LNCaP clone FGC (cell line): ENCODE data around the gene ATMIN.

Experiments
- DNase-seq: peaks from one replicate; pipeline ENCODE4 v3.0.0-alpha.2; 2011; ENCODE audit warnings: low read depth
- H3K4me3 ChIP-seq: 2 replicates; pipeline ENCODE4 v1.5.1; 2011; ENCODE audit warnings: mild to moderate bottlenecking, low read depth, low read length, control low read depth
- TF ChIP-seq, protein P1 (sequence below): IDR thresholded peaks from 2 replicates; pipeline ENCODE4 v1.5.1; 2012; ENCODE audit warnings: mild to moderate bottlenecking; ENCODE audit not compliant: control insufficient read depth, insufficient read depth; ENCODE audit errors: extremely low read depth

ATMIN gene

DNA sequence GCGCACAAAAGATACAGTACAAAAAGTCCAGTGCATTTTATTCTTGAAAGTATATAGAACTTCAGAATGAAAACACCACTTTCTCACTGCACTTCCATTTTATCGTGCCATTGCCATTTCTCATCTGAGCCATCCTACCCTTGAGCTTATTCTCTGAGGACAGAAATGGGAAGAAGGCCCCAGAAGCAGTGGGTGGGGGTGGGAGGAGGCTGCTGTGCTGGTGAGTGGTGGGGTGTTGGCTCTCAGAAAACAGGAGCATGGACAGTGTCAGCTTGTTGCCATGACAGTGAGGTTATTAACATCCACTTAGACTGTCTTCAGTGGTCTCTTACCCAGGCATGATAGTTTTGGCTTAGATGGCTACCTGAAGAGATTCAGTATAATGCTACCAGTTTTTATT, 4.5 kb downstream of the ATMIN start:
- no peak overlapping the region for H3K4me3 ChIP-seq
- DNase-seq, result no peak
- TF ChIP-seq, protein P1, sequence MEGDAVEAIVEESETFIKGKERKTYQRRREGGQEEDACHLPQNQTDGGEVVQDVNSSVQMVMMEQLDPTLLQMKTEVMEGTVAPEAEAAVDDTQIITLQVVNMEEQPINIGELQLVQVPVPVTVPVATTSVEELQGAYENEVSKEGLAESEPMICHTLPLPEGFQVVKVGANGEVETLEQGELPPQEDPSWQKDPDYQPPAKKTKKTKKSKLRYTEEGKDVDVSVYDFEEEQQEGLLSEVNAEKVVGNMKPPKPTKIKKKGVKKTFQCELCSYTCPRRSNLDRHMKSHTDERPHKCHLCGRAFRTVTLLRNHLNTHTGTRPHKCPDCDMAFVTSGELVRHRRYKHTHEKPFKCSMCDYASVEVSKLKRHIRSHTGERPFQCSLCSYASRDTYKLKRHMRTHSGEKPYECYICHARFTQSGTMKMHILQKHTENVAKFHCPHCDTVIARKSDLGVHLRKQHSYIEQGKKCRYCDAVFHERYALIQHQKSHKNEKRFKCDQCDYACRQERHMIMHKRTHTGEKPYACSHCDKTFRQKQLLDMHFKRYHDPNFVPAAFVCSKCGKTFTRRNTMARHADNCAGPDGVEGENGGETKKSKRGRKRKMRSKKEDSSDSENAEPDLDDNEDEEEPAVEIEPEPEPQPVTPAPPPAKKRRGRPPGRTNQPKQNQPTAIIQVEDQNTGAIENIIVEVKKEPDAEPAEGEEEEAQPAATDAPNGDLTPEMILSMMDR, result no peak

DNA sequence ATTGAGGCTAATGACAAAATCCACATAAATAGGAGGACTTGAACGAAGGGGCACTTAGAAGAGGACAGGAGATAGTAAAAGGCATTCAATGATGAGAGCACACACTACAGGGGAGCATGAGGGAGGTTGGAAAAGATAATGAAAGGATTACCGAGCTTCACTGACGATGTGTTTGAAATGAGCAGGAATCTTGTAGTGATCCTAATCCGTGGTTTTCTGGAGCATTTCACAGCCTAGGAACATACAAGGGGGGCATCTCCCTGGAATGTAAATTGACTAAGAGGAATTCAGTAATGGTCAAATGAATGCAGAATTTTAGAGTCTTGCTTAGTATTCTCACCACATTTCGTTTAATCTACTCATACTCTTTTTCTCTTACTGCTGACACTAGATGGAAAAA, 5.2 kb downstream of the ATMIN start:
- TF ChIP-seq, protein P1, result no peak
- no peak for DNase-seq
- no peak overlapping the region for H3K4me3 ChIP-seq

DNA sequence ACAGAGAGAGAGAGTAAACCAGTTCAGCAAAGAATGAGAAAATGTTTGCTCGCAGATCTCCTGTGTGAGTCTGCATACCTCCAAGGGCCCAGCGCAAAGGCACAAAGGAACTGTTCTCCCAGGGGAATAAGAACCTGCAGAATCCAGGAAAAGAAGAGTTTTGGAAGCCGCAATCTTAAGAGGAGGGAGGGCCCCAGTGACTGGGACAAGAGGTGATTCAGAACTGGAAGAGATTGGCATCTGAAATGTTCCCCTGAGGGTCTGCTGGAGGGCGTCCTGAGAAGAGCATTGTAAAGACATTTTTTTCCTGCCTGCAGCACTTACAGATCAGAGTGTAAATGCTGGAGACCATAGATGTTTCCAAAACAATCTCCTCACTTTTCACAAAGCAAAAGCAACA, 6.1 kb downstream of the ATMIN start:
- H3K4me3 ChIP-seq, result no peak overlapping the region
- DNase-seq, result no peak
- TF ChIP-seq, protein P1, result no peak

DNA sequence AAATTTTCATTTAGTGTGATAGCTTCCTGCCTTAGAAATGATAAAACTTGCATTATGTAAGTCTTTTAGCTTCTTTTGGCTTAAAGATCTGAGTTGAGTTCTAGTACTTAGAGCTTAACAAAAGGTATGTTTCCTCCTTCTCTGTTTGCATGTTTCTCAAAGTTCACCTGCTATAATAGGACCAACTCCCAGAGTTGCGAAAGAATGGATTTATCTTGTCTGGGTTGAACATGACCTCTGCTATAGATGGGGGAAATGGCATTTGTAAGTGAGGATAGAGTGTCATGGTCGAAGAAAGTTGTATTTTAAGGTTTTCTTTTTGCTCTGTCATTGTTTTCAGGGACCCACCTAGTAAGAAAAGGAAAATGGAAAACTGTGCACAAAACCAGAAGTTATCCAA, 7.2 kb downstream of the ATMIN start:
- H3K4me3 ChIP-seq, result no peak overlapping the region
- no peak for DNase-seq
- TF ChIP-seq, protein P1, result no peak

DNA sequence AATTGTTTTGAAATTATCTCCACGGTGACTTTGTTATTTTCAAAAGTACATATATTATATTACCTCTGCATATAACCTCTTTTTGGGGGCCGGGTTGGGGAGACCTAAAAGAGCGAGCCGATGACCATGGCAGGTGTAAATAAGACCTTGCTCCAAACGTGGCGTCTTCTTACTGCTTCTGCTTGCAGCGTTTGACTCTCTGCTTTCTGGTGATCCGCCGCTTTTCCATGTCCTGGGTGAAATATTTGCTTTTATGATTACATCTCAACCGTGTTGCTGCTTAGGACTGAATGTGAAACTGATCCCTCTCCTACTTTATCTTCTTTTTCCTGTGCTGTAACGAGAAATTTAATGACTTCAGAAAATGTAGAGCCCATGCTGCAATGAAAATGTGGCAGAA, 18.1 kb downstream of the ATMIN start:
- no peak for DNase-seq
- no peak overlapping the region for H3K4me3 ChIP-seq
- TF ChIP-seq, protein P1, result no peak

DNA sequence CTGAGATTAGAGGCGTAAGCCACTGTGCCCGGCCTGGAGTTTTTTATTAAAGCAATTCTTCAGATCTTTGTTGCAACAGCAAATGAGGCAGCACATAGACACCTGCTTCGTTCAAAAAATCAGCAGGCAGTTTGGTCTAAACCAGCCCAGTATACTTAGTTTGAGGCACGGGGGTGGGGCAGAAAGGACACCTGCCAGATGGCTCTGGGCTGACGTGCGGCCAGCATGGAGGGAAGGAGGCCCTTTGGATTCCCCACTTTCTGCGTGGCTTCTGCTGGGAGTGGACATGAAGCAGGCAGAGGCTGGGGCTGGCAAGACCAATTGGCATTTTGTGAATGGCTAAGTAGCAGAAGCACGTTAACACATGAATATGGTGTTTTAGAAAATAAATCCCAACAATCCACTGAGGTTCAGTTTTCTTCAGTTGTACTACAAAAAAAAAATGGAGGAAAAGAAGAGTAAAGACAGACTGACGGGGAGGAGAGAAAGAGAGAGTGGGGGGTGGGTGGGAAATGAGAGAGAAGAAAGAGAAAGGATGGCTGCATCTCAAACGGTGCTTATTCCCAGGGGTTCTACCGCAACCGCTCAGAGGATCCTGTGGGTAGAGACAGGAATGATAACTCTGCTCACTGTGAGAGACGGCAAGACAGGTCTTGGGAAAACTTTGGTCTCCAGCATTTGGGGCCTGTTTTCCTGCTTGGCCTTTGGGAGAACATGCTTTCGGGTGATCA, 25.1 kb downstream of the ATMIN start:
- DNase-seq, result no peak
- no peak overlapping the region for H3K4me3 ChIP-seq
- TF ChIP-seq, protein P1, result no peak

DNA sequence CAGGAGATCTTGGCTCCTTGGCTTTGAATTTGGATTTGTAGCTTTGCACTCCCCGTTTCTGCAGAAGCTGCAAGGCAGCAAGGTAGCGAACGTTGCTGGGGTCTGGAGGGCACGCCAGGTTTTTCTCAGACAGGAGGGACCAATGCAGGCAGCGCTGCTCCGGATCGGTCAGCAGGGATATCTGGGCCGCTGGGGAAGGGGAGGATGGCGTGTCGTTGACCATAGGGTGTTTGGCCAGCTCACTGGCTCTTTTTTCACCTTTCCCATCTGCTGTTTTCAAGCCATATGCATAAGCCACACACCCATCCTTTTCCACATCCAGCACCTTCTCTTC, 25.6 kb downstream of the ATMIN start:
- DNase-seq, result no peak
- TF ChIP-seq, protein P1, result no peak
- H3K4me3 ChIP-seq, result no peak overlapping the region
